GM18502 (cell line): ENCODE data around the gene GALNT10.
"Not testable (repeated sequence)": the region's sequence is repeated elsewhere in the genome, so short reads cannot be mapped to it uniquely, and the experiment has no call there.

Experiments used
- ATAC-seq: cut with Tn5 transposase; IDR thresholded peaks from one replicate; pipeline ENCODE4 v1.9.1; 2021; ENCODE audit warnings: mild to moderate bottlenecking; ENCODE audit not compliant: unreplicated experiment, poor library complexity

GALNT10 gene

GRCh38 chr5:154345255-154345952, 154.9 kb downstream of the GALNT10 start:
- ATAC-seq: peak; percentile 87

DNA sequence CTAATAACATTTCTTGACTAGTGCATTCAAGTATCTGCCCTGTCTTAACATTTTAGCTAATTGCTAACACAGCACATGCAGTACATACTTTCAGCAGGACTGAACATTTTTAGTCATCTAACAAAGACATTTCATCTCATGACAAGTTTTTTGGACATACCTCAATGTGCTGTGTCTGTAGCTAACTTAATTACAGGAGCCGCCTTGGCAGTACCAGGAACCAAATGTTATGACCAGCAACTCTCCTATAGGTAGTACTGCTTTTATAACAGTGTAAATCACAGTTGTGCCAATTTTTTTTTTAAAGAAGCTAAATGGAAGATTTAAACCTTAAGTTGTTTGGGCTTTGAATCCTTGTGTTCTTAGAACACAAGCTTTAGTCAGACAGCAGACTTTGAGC, 155.9 kb downstream of the GALNT10 start:
- no peak for ATAC-seq

DNA sequence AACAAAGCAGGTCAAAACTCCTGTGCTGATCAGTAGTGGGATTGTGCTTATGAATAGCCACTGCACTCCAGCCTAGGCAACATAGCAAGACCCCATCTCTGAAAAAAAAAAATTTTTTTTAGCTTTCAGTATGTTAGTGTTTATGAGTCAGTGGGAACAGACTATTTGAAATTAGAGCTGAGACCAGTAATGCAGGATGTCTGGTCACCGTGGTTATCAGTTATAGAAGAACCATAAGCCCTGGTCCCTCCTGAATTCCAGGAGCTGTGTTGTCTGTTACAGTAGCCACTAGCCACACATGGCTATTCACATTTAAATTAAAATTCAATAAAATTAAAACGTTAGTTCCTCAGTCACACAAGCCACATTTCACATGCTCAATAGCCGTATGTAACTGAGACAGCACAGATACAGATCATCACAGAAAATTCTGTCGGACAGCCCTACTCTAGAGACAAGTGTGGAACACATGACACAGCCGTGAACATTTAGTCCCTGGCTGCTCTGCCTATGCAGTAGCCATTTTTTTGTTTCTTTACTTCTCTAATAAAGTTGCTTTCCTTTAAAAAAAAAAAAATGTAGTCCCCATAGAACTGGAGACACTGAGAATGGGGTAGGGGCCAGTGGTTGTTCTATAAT, 159.2 kb downstream of the GALNT10 start:
- ATAC-seq: no peak

DNA sequence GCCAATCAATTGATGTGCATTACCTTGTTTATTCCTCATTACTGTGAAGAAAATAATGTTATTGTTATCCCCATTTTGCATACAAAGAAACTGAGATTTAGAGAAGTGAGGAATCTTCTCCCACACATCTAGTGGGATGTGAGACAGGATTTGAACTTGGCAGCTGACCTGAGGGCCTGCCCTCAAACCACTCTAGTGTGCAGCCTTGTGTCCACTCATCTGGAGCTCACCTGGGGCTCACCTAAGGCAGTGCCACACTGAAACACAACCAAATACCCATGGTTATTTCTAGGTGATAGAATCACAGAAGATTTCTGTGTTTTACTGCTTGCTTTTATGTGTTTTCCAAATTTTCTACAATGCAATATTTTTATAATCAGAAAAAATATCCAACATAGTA, 160.6 kb downstream of the GALNT10 start:
- no peak for ATAC-seq

DNA sequence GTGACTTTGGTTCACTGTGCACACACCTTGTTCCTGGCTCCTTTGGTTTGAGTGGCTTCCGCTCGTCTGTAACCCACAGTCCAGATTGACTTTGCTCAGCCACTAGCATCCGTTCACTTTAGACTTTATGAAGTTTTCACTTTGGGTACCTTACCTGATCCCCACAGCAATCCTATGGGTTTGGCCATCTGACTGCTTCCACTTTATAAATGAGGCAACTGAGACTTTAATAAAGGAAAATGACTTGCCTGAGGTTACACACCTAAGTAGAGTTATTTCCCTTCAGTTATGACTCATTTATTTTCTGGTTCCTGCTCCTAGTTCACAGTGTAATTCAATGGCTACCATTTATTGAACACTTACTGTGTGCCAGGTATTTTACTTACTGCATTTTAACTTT, 161.0 kb downstream of the GALNT10 start:
- ATAC-seq: peak; percentile 70

DNA sequence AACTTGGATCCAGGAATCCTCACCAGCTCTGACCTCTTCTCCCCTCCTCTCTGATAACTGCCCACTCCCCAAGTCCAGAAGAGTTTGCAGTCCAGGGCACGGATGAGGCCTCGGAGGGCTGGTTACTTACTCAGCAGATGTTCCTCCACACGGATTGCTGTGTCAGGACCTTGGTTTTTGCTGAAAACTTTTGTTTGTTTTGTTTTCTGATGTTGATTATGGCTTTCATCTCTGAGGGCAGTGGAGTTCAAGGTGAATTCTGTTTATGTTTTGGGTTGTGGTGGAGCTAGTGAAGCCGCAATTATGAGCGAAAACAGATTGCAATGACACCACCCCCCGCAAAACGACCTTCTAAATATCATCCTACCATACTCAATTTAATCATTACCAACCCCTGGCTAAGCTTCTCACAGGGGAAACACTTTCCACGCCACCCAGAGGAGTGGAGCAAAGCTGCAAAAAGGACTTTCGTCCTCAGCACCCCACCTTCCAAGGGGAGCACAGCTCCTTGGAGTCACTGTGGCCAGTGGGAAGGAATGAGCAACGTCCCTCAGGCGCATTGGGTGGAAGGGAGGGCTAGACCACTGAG, 162.5 kb downstream of the GALNT10 start:
- ATAC-seq: no peak

GRCh38 chr5:154355129-154355611, 164.6 kb downstream of the GALNT10 start:
- no peak for ATAC-seq

DNA sequence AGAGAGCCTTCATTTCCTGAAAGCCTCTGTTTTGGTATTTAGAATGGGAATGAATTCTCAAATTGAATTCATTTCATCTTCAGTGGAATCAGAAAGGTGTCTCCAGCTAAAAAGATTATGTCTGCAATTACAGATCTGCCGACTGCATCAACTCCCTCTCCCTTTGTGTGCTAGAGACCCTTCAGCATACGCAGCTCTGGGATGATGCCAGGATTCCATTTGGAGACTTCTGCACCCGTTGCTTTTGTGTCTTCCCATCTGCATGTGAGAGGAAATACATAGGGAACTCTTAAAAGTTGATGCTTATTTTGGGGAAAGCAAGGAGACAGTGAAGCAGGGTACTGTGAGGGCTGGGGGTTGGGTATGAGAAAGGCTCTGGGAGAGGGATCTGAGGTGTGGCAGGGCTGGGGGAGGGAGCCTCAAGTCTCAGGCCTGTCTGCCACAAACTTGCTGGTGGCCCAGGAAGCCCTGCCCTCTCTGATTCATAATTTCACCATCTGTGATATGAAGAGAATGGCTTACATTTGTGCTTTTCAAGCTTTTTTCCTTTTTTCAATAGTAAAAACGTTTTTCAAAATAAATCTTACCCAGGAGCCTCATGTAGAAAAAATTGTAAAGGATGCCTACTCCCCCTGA, 165.6 kb downstream of the GALNT10 start:
- no peak for ATAC-seq

- no peak for ATAC-seq
Observed at GRCh38 chr5:154356958-154357357, 166.4 kb downstream of the GALNT10 start.

GRCh38 chr5:154358516-154359220, 168.1 kb downstream of the GALNT10 start:
- no peak for ATAC-seq

DNA sequence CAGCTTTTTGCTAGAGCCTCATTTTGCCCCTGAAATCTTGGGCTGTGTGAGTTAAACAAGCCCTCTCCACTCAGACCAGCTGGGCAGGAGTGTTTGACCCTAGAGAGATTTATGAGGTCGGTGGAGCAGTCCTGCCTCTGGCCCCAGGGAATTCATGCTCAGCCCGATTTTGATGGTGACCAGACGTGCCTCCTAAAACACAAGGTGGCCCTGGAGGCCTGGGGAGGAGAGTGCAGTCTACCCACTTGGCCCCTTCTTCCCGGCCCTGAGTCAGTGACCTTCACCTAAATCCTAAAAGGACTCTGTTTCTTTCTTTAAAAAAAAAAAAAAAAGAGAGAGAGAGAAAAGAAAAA, 168.7 kb downstream of the GALNT10 start:
- ATAC-seq: no peak

DNA sequence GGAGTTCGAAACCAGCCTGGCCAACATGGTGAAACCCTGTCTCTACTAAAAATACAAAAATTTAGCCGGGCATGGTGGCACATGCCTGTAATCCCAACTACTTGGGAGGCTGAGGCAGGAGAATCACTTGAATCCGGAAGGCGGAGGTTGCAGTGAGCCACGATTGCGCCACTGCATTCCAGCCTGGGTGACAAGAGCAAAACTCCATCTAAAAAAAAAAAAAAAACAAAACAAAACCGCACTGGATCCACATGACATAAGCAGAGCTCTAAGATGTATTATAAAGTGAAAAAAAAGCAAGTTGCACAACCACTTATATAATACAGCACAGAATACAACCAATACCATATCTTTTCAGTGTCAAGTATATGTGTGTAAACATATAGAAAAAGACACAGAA, 169.7 kb downstream of the GALNT10 start:
- ATAC-seq: not testable (repeated sequence)

DNA sequence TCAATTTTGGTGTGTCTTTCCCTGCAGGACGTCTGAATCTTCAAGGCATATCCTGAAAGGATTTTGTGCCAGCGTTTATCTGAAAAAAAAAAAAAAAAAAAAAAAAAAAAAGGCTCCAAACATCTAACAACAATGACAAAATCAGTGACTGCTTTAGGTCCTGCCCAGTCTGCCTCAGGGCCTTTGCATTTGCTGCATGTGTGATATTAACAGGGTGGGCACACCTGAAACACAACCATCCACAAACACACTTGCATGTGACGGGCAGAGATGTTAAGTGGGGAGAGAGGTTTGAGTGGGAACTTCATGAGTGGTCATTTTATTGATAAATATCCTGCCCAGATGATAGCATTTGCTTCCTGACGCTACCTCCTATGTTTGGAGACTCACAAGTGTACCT, 172.9 kb downstream of the GALNT10 start:
- no peak for ATAC-seq

DNA sequence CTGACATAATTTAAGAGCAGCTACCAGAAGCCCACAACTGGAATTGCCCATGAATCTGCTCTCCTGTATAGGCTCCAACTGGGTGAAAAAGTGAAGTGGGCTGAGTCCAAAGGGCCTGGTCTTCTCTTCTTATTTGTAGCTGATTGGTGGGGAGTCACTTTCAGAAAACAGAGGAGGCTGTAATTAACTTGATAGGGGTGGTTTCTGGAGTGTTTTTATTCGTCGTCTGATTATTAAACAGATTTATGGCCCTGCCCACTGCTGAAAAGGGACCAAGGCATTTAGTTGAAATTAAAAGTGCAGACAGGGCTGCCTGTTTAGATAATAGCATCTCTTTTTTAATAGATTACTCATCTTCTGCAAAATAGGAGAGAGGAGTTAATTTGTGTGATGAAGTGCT, 174.2 kb downstream of the GALNT10 start:
- no peak for ATAC-seq

DNA sequence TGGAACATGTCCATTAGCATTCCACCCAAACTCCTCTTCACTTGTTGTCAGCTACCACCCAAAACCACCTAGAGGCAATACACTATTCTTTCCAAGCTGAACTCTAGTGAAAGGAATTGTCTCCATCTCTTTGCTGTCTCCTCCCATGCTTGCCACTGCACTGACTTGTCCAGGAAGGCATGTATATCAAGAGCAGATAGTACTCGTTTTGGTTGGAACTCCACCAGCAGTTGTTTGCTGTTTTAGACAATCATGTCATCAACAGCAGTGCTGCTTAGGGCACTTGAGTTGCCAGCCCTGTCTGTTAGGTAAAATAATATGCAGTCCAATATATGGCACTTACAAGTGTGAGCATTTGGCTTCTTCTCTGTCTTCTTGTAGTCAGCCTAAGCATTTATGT, 175.3 kb downstream of the GALNT10 start:
- no peak for ATAC-seq

GRCh38 chr5:154366353-154366752, 175.8 kb downstream of the GALNT10 start:
- no peak for ATAC-seq

GRCh38 chr5:154367101-154367500, 176.6 kb downstream of the GALNT10 start:
- no peak for ATAC-seq

DNA sequence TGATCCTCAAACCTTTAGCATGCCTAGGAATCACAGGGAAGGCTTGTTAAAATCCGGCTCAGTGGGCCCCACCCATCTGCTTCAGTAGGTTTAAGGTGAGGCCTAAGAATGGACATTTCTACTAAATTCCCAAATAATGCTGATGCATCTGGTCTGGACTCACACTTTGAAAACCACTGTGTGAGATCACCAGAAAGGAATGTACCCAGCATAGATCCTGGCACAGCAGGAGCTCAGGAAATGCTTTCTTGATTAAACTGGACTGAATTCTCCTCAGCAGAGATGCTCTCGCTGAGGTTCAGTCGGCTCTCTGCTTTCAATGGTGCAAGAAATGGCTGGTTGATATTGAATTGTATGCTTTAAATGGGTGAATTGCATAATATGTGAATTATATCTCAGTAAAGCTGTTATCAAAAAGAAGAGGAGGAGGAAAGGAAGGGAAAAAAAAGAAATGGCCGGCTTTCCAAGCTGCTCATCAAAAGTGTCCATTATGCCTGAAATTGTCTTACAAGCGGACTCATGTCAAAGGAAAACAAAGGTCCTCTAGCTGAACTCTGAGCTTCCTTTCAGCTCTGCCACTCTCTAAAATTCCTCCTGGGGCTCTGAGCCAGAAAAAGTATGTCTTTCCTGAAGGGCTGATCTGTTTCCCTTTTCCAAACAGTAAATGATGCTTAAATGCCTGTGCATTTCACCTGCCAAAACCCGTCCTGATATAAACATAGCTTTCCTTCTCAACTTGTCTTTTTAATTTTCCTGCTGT, 177.7 kb downstream of the GALNT10 start:
- ATAC-seq: no peak

- no peak for ATAC-seq
Observed at GRCh38 chr5:154369682-154370081, 179.1 kb downstream of the GALNT10 start.

DNA sequence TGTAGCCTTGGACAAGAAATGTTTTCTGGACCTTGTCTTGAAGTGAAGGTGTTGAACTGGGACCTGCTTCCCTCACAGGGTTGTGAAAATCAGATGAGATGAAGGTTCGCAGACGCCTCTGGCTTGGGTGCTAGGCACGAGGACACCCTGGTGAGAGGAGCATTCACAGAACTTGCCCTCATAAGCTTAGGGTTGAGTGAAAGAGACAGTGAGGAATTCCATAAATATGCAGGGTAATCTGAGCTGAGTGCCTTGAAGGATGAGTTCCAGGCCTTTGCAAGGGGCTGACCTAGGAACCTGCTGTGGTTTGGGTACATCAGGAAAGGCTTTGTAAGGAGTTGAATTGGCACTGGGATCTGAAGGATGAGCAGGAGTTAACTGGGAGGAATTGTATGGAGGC, 179.6 kb downstream of the GALNT10 start:
- no peak for ATAC-seq
